NCI-H345 treated with DMSO at 0.1 percent for 48 hours (cell line): Measurements from ENCODE around the gene TMEM263.
"Not testable (repeated sequence)": the region's sequence is repeated elsewhere in the genome, so short reads cannot be mapped to it uniquely, and the experiment has no call there.

Experiments used
- DNase-seq: peaks from one replicate; lab custom pipeline; 2025; ENCODE audit not compliant: unreplicated experiment; lab: John Stamatoyannopoulos, UW

TMEM263 gene

GRCh38 chr12:106984588-106985137 lies 29.0 kb downstream of the TMEM263 start:
- no peak for DNase-seq

GRCh38 chr12:106985479-106985878 lies 29.8 kb downstream of the TMEM263 start:
- no peak for DNase-seq

GRCh38 chr12:106986135-106986534 lies 30.4 kb downstream of the TMEM263 start:
- no peak for DNase-seq

- peak; percentile 81 for DNase-seq
These were observed 31.1 kb downstream of the TMEM263 start, which contains the start of gene MTERF2 for GRCh38 chr12:106986625-106987389. TSS of gene MTERF2 (minus strand) at chr12:106987146. CDS start at chr12:106978714, 8,432 bp downstream.

GRCh38 chr12:106987846-106988245 lies 32.1 kb downstream of the TMEM263 start:
- DNase-seq: no peak

- DNase-seq: no peak
These were observed 39.0 kb downstream of the TMEM263 start for GRCh38 chr12:106994579-106995220.

- not testable (repeated sequence) for DNase-seq
These were observed 40.4 kb downstream of the TMEM263 start for GRCh38 chr12:106996102-106996501.

- DNase-seq: no peak
These were observed 42.2 kb downstream of the TMEM263 start for GRCh38 chr12:106997916-106998315.

GRCh38 chr12:106999446-106999845 lies 43.7 kb downstream of the TMEM263 start:
- DNase-seq: no peak

- not testable (repeated sequence) for DNase-seq
These were observed 47.0 kb downstream of the TMEM263 start for GRCh38 chr12:107002665-107003064.

- DNase-seq: no peak
These were observed 51.7 kb downstream of the TMEM263 start for GRCh38 chr12:107007411-107007810.

GRCh38 chr12:107011519-107011918 lies 55.8 kb downstream of the TMEM263 start:
- no peak for DNase-seq

GRCh38 chr12:107012736-107013425 lies 57.2 kb downstream of the TMEM263 start:
- DNase-seq: no peak

- no peak for DNase-seq
These were observed 58.3 kb downstream of the TMEM263 start for GRCh38 chr12:107014055-107014454.

GRCh38 chr12:107017042-107017441 lies 61.3 kb downstream of the TMEM263 start:
- DNase-seq: no peak

GRCh38 chr12:107019546-107019945 lies 63.8 kb downstream of the TMEM263 start:
- DNase-seq: no peak
